ENCODE results near the gene ANAPC2. TPM values are rescaled to one million over a fixed set of nuclear protein-coding genes. Genes with fewer than 3 reads are reported as not detected.

The ANAPC2 gene
- total RNA-seq, 2 experiments from 2014 or later, result 34.8 to 36.6 TPM

Small RNA genes within 50 kb of the gene (microRNA-seq; reads per million reads assigned to microRNA genes)
- not detected for gene MIR3621 (ENCODE audit: borderline microRNAs expressed, borderline replicate concordance)

Other genes with a start within 250 kb of the ANAPC2 start
- gene FBXW5, start 243.8 kb downstream of the ANAPC2 start, total RNA-seq, result 10 to 100 TPM; 44.0 to 47.8 TPM
- gene C8G, start 243.3 kb downstream of the ANAPC2 start, total RNA-seq, result under 1 TPM in 1 of 2 experiments, not detected in 1; 0.83 TPM
- 1 to 10 TPM; 1.1 to 1.9 TPM for gene LCN12, start 236.3 kb downstream of the ANAPC2 start, total RNA-seq
- not detected for gene PTGDS, start 211.1 kb downstream of the ANAPC2 start, total RNA-seq
- gene LCNL1, start 205.6 kb downstream of the ANAPC2 start, total RNA-seq, result not detected
- 10 to 100 TPM; 75.9 to 76.8 TPM for gene PAXX, start 196.1 kb downstream of the ANAPC2 start, total RNA-seq
- not detected for gene CLIC3, start 192.0 kb downstream of the ANAPC2 start, total RNA-seq
- gene ABCA2, start 160.3 kb downstream of the ANAPC2 start, total RNA-seq, result 1 to 10 TPM; 4.1 to 4.7 TPM
- gene FUT7, start 156.5 kb downstream of the ANAPC2 start, total RNA-seq, result not detected
- gene NPDC1, start 142.4 kb downstream of the ANAPC2 start, total RNA-seq, result 10 to 100 TPM; 14.2 to 15.9 TPM
- not detected for gene ENTPD2, start 134.5 kb downstream of the ANAPC2 start, total RNA-seq
- gene SAPCD2, start 118.0 kb downstream of the ANAPC2 start, total RNA-seq, result 1 to 10 TPM; 3.8 to 3.9 TPM
- 1 to 10 TPM; 2.6 to 3.4 TPM for gene UAP1L1, start 111.0 kb downstream of the ANAPC2 start, total RNA-seq
- 10 to 100 TPM; 18.7 to 18.9 TPM for gene MAN1B1, start 101.6 kb downstream of the ANAPC2 start, total RNA-seq
- gene DPP7, start 73.8 kb downstream of the ANAPC2 start, total RNA-seq, result 100 to 1,000 TPM; 162 to 167 TPM
- gene GRIN1, start 49.4 kb downstream of the ANAPC2 start, total RNA-seq, result under 1 TPM in 1 of 2 experiments, not detected in 1; 0.35 TPM
- gene LRRC26, start 18.5 kb downstream of the ANAPC2 start, total RNA-seq, result not detected
- not detected for gene TMEM210, start 16.5 kb downstream of the ANAPC2 start, total RNA-seq
- gene SSNA1, start 116 bp upstream of the ANAPC2 start, total RNA-seq, result 10 to 100 TPM; 48.2 to 49.9 TPM
- gene TPRN, start 12.2 kb upstream of the ANAPC2 start, total RNA-seq, result 1 to 10 TPM; 2.1 to 2.6 TPM
- 10 to 100 TPM; 21.8 to 23.2 TPM for gene TMEM203, start 17.1 kb upstream of the ANAPC2 start, total RNA-seq
- gene NDOR1, start 17.1 kb upstream of the ANAPC2 start, total RNA-seq, result 10 to 100 TPM; 25.3 to 26.1 TPM
- gene RNF208, start 33.7 kb upstream of the ANAPC2 start, total RNA-seq, result 1 to 10 TPM; 4.9 to 5.0 TPM
- gene CYSRT1, start 36.6 kb upstream of the ANAPC2 start, total RNA-seq, result under 1 TPM; 0.17 to 0.26 TPM
- gene RNF224, start 38.9 kb upstream of the ANAPC2 start, total RNA-seq, result not detected
- not detected for gene SLC34A3, start 42.3 kb upstream of the ANAPC2 start, total RNA-seq
- 100 to 1,000 TPM; 193 to 196 TPM for gene TUBB4B, start 52.7 kb upstream of the ANAPC2 start, total RNA-seq
- gene STPG3, start 62.7 kb upstream of the ANAPC2 start, total RNA-seq, result not detected
- 10 to 100 TPM; 47.0 to 47.1 TPM for gene NELFB, start 66.8 kb upstream of the ANAPC2 start, total RNA-seq
- gene TOR4A, start 89.2 kb upstream of the ANAPC2 start, total RNA-seq, result 1 to 10 TPM in 1 of 2 experiments, under 1 TPM in 1; 0.93 to 1.1 TPM
- gene NRARP, start 113.7 kb upstream of the ANAPC2 start, total RNA-seq, result 1 to 10 TPM; 1.8 to 2.2 TPM
- 10 to 100 TPM; 11.2 to 12.7 TPM for gene EXD3, start 234.6 kb upstream of the ANAPC2 start, total RNA-seq
- 1 to 10 TPM; 1.0 to 1.2 TPM for gene NOXA1, start 234.8 kb upstream of the ANAPC2 start, total RNA-seq

All from activated naive CD4-positive, alpha-beta T cell treated with anti-CD3 and anti-CD28 coated beads for 36 hours (primary cell).